HG02798 (cell line): ENCODE results near the gene MSTO1.
"Not testable (repeated sequence)": the region's sequence is repeated elsewhere in the genome, so short reads cannot be mapped to it uniquely, and the experiment has no call there.

Experiments
- ATAC-seq: cut with Tn5 transposase; IDR thresholded peaks from one replicate; pipeline ENCODE4 v1.9.1; 2021; ENCODE audit warnings: mild to moderate bottlenecking; ENCODE audit not compliant: unreplicated experiment, poor library complexity

The MSTO1 gene

GRCh38 chr1:155609515-155610256 lies at the start of gene MSTO1:
TSS of gene MSTO1 (plus strand) at chr1:155610218. CDS start at chr1:155610249, 31 bp downstream.
- peak; percentile 92 for ATAC-seq

GRCh38 chr1:155561779-155562580 lies 48.0 kb upstream of the MSTO1 start:
- ATAC-seq, result peak; percentile 31

- ATAC-seq, result peak; percentile 77
Observed at GRCh38 chr1:155562581-155563376, 47.2 kb upstream of the MSTO1 start, which contains the start of gene ASH1L. TSS of gene ASH1L (minus strand) at chr1:155562803. CDS start at chr1:155521519, 41,284 bp downstream.

- not testable (repeated sequence) for ATAC-seq
Observed at GRCh38 chr1:155563377-155564022, 46.5 kb upstream of the MSTO1 start.

GRCh38 chr1:155569988-155570592 lies 39.9 kb upstream of the MSTO1 start:
- ATAC-seq, result no peak

GRCh38 chr1:155570593-155570990 lies 39.4 kb upstream of the MSTO1 start:
- ATAC-seq, result no peak

GRCh38 chr1:155574077-155574476 lies 35.9 kb upstream of the MSTO1 start:
- no peak for ATAC-seq

GRCh38 chr1:155575608-155576007 lies 34.4 kb upstream of the MSTO1 start:
- not testable (repeated sequence) for ATAC-seq

- ATAC-seq, result not testable (repeated sequence)
Observed at GRCh38 chr1:155583846-155584245, 26.2 kb upstream of the MSTO1 start.

GRCh38 chr1:155589282-155589681 lies 20.7 kb upstream of the MSTO1 start:
- ATAC-seq, result not testable (repeated sequence)

- ATAC-seq, result not testable (repeated sequence)
Observed at GRCh38 chr1:155590516-155591247, 19.3 kb upstream of the MSTO1 start.

- ATAC-seq, result no peak
Observed at GRCh38 chr1:155591770-155592169, 18.2 kb upstream of the MSTO1 start.

- not testable (repeated sequence) for ATAC-seq
Observed at GRCh38 chr1:155595877-155596474, 14.0 kb upstream of the MSTO1 start.

GRCh38 chr1:155596864-155597263 lies 13.2 kb upstream of the MSTO1 start:
- no peak for ATAC-seq

- no peak for ATAC-seq
Observed at GRCh38 chr1:155598842-155599331, 11.1 kb upstream of the MSTO1 start.

- ATAC-seq, result not testable (repeated sequence)
Observed at GRCh38 chr1:155599828-155600572, 10.0 kb upstream of the MSTO1 start.

- ATAC-seq, result no peak
Observed at GRCh38 chr1:155607708-155608107, 2.3 kb upstream of the MSTO1 start.

- ATAC-seq, result no peak
Observed at GRCh38 chr1:155608888-155609225, 1.2 kb upstream of the MSTO1 start.
